ENCODE data around the gene KRT7.
"Not testable (repeated sequence)": the region's sequence is repeated elsewhere in the genome, so short reads cannot be mapped to it uniquely, and the experiment has no call there.

The KRT7 gene

GRCh38 chr12:52245962-52246569 lies 13.0 kb downstream of the KRT7 start:
- DNase-seq, result no peak

- DNase-seq, result no peak
Measured at GRCh38 chr12:52246720-52247621, 13.9 kb downstream of the KRT7 start.

- DNase-seq, result no peak
Measured at GRCh38 chr12:52247622-52248540, 14.8 kb downstream of the KRT7 start.

- no peak for DNase-seq
Measured at GRCh38 chr12:52248541-52249461, 15.8 kb downstream of the KRT7 start.

- no peak for DNase-seq
Measured at GRCh38 chr12:52249511-52250047, 16.5 kb downstream of the KRT7 start.

- no peak for DNase-seq
Measured at GRCh38 chr12:52250048-52250990, 17.3 kb downstream of the KRT7 start.

- DNase-seq, result peak in 1 of 2 donors; percentile 5
Measured at GRCh38 chr12:52251367-52252051, 18.5 kb downstream of the KRT7 start.

GRCh38 chr12:52252175-52252615 lies 19.2 kb downstream of the KRT7 start:
- DNase-seq, result not testable (repeated sequence)

GRCh38 chr12:52252728-52253343 lies 19.8 kb downstream of the KRT7 start:
- no peak for DNase-seq

- no peak for DNase-seq
Measured at GRCh38 chr12:52253391-52254179, 20.5 kb downstream of the KRT7 start.

- no peak for DNase-seq
Measured at GRCh38 chr12:52254180-52254964, 21.3 kb downstream of the KRT7 start.

GRCh38 chr12:52254965-52255751 lies 22.1 kb downstream of the KRT7 start:
- DNase-seq, result no peak

GRCh38 chr12:52255926-52256583 lies 23.0 kb downstream of the KRT7 start:
- no peak for DNase-seq

- no peak for DNase-seq
Measured at GRCh38 chr12:52256584-52256935, 23.5 kb downstream of the KRT7 start.

- no peak for DNase-seq
Measured at GRCh38 chr12:52257074-52257551, 24.1 kb downstream of the KRT7 start.

GRCh38 chr12:52257922-52258321 lies 24.9 kb downstream of the KRT7 start:
- not testable (repeated sequence) for DNase-seq
